IPS DF 6.9 (cell line): ENCODE measurements around the gene DNAH7.

ENCODE experiments used
- DNase-seq: peaks from one replicate; pipeline ENCODE4 v3.0.0-alpha.2; 2013; ENCODE audit warnings: low read depth, low spot score
- H3K27ac ChIP-seq: one replicate; pipeline ENCODE4 v1.5.1; 2013; ENCODE audit warnings: low read length, control low read depth
- H3K27me3 ChIP-seq: 2 replicates; pipeline ENCODE4 v1.6.1; 2013; ENCODE audit warnings: mild to moderate bottlenecking, low read length; ENCODE audit not compliant: control insufficient read depth, insufficient read depth
- H3K36me3 ChIP-seq: 2 replicates; pipeline ENCODE4 v1.6.1; 2013; ENCODE audit warnings: low read length; ENCODE audit not compliant: control insufficient read depth, insufficient read depth
- H3K4me1 ChIP-seq: 2 replicates; pipeline ENCODE4 v1.6.1; 2013; ENCODE audit warnings: low read length; ENCODE audit not compliant: control insufficient read depth, insufficient read depth
- H3K4me3 ChIP-seq: 2 replicates; pipeline ENCODE4 v1.5.1; 2013; ENCODE audit warnings: mild to moderate bottlenecking, low read length
- H3K9me3 ChIP-seq: 2 replicates; pipeline ENCODE4 v1.6.1; 2013; ENCODE audit warnings: low read length, inconsistent platforms; ENCODE audit not compliant: control insufficient read depth, insufficient read depth
- WGBS: extraction: QIAGEN DNeasy Blood & Tissue Kit; methylation state at CpG from one replicate; pipeline ENCODE4 v1.1.7; 2013; ENCODE audit warnings: mixed read lengths, missing lambda C conversion rate; ENCODE audit not compliant: insufficient read length, insufficient coverage; 5-methylcytosine and 5-hydroxymethylcytosine counted together

The DNAH7 gene

GRCh38 chr2:196068271-196069209 is at the start of gene DNAH7:
TSS of gene DNAH7 (minus strand) at chr2:196068837. CDS start at chr2:196068711, 126 bp downstream.
- Histone ChIP-seq H3K4me3 (peak within 1 kb of the TSS; percentile 57; the same call in 1 of the 2 replicates), H3K9me3 (no peaks in the 10 kb centered on the region), H3K27me3 (no peaks in the 10 kb centered on the region), H3K27ac (no peak within 1 kb of the TSS), H3K4me1 (peaks cover 1% of the 10 kb centered on the region; the same call in 1 of the 2 replicates), H3K36me3 (no peaks in the 10 kb centered on the region)
- no peak for DNase-seq
- WGBS = no CpG with 5 or more reads among the region's 53 CpGs

- no CpG with 5 or more reads among the region's 4 CpGs for WGBS
- no peak overlapping the region for H3K4me3 ChIP-seq
- H3K4me1 ChIP-seq = peaks cover 1% of the 10 kb centered on the region; the same call in 1 of the 2 replicates
- DNase-seq = no peak
- no peaks in the 10 kb centered on the region for H3K36me3 ChIP-seq
- H3K27me3 ChIP-seq = no peaks in the 10 kb centered on the region
- H3K9me3 ChIP-seq = no peaks in the 10 kb centered on the region
- H3K27ac ChIP-seq = no peak overlapping the region
Observed at GRCh38 chr2:196117214-196117705, 48.6 kb upstream of the DNAH7 start.

- no CpG with 5 or more reads among the region's 7 CpGs for WGBS
Observed at GRCh38 chr2:196113061-196113974, 44.7 kb upstream of the DNAH7 start.

DNA sequence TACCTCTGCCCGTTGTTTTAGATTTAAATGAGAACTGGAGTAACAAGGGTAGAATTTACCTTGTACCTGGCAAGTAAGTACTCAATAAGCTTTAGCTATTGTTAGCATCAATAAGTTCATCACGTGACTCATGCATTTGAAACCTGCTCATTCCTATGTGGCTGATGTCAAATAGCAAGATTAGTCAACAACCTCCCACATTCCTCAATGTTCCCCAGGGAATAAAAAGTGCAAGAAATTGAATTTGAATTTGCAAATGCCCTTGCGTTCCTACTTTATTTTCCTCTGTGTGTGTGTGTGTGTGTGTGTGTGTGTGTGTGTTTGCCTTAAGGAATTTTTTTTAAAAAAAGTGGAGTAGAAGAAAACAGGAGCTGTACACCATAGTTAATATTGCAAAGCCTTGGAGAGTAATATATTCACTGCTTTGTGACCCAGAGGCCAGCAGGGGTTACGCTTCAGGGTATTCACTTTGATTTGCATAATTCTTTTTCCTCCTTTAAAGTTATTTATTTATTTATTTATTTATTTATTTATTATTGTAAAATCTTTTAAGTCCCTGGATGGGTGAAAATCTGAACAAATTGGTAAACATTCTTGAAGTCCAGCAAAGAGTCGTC is 43.9 kb upstream of the DNAH7 start:
- H3K27me3 ChIP-seq = no peaks in the 10 kb centered on the region
- H3K27ac ChIP-seq = no peak overlapping the region
- H3K36me3 ChIP-seq = no peaks in the 10 kb centered on the region
- no CpG with 5 or more reads among the region's 5 CpGs for WGBS
- no peak overlapping the region for H3K4me3 ChIP-seq
- no peaks in the 10 kb centered on the region for H3K9me3 ChIP-seq
- no peak for DNase-seq
- H3K4me1 ChIP-seq = peaks cover 1% of the 10 kb centered on the region; the same call in 1 of the 2 replicates

More at GRCh38 chr2:196113061-196113974, 44.7 kb upstream of the DNAH7 start:
- Histone ChIP-seq H3K27ac (no peak overlapping the region), H3K36me3 (no peaks in the 10 kb centered on the region), H3K4me3 (no peak overlapping the region), H3K9me3 (no peaks in the 10 kb centered on the region), H3K4me1 (peaks cover 1% of the 10 kb centered on the region; the same call in 1 of the 2 replicates), H3K27me3 (no peaks in the 10 kb centered on the region)
- no peak for DNase-seq

DNA sequence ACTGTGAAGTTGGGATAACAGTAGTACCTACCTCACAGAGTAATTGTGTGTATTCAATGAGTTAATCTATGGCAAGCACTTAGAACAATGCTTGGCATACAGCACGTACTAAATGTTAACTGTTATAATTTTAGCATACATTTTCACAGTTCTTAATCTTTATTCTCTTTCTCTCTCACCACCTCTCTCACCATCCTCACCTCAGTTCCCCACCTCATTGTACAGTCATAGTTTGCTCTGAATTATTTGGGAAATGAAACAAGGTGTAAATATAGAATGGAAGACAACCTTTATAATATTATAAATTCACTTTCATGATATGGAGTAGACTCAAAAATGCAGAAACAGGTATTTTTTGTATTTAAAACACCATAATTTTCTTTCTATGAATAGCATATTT is 40.0 kb upstream of the DNAH7 start:
- DNase-seq = no peak
- Histone ChIP-seq H3K4me1 (peaks cover 1% of the 10 kb centered on the region; the same call in 1 of the 2 replicates), H3K27ac (no peak overlapping the region), H3K27me3 (no peaks in the 10 kb centered on the region), H3K36me3 (no peaks in the 10 kb centered on the region), H3K4me3 (no peak overlapping the region), H3K9me3 (no peaks in the 10 kb centered on the region)
- no CpG with 5 or more reads among the region's 1 CpG for WGBS

DNA sequence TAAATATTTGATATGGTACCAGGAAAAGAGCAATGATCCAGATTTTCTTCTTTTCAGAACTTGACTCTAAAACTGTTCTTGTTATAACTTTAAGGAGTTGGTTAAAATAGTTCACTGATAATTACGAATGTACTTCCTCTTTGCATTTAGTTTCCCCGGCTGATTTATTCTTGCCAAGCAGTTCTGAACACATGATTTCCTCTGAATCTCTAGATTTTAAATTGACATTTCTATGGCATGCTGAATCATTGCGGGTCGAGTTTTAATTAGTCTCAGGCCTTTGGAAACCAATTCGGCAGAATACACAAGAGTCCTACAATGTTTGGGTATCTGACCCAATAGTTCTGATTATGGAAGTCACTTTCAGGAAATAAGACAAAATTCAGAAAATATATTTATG is 37.3 kb upstream of the DNAH7 start:
- no CpG with 5 or more reads among the region's 5 CpGs for WGBS
- peaks cover 1% of the 10 kb centered on the region; the same call in 1 of the 2 replicates for H3K4me1 ChIP-seq
- H3K9me3 ChIP-seq = no peaks in the 10 kb centered on the region
- no peak for DNase-seq
- no peaks in the 10 kb centered on the region for H3K27me3 ChIP-seq
- no peak overlapping the region for H3K4me3 ChIP-seq
- no peaks in the 10 kb centered on the region for H3K36me3 ChIP-seq
- no peak overlapping the region for H3K27ac ChIP-seq

DNA sequence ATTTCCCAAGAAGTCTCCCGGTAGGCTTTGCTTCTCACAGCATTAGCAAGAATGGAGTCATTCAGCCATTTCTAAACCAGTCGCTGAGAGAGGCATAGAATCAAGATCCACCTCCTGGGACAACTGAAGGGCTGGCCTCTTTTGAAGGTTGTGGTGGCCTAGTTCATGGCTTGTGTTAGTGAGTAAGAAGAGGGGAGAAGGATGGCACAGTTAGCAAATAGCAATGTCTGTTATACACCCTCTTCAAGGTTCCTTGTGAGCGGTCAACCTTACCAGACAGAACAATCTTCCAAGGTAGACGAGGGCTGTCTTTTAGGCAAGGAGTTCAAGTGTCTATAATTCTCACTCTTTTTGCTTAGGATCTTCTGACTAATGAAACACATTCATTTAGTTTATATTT is 35.4 kb upstream of the DNAH7 start:
- Histone ChIP-seq H3K36me3 (no peaks in the 10 kb centered on the region), H3K27ac (no peak overlapping the region), H3K9me3 (no peaks in the 10 kb centered on the region), H3K4me1 (peaks cover 1% of the 10 kb centered on the region; the same call in 1 of the 2 replicates), H3K27me3 (no peaks in the 10 kb centered on the region), H3K4me3 (no peak overlapping the region)
- no peak for DNase-seq
- WGBS = no CpG with 5 or more reads among the region's 4 CpGs

DNA sequence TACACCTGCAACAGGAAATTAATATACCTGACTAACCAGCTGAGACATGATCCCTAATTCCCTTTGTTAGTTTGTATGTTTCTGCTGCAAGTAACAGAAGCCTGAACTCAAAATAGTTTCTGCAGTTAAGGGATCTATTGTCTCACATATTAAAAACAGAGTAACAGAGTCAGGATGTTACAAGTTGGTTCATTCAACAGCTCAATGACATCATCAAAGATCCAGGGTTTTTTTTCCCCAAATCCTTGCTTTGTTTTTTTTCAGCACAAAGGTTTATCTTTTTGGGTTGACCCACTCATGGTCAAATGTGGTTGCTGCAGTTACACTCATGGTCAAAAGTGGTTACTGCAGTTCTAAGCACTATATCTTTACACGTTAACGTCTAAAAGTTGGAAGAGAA is 35.0 kb upstream of the DNAH7 start:
- Histone ChIP-seq H3K36me3 (no peaks in the 10 kb centered on the region), H3K27me3 (no peaks in the 10 kb centered on the region), H3K4me1 (peaks cover 1% of the 10 kb centered on the region; the same call in 1 of the 2 replicates), H3K9me3 (no peaks in the 10 kb centered on the region), H3K4me3 (no peak overlapping the region), H3K27ac (no peak overlapping the region)
- WGBS = no CpG with 5 or more reads among the region's 2 CpGs
- DNase-seq = no peak

- Histone ChIP-seq H3K27ac (no peak overlapping the region), H3K27me3 (no peaks in the 10 kb centered on the region), H3K4me3 (no peak overlapping the region), H3K36me3 (no peaks in the 10 kb centered on the region), H3K9me3 (no peaks in the 10 kb centered on the region), H3K4me1 (peaks cover 4% of the 10 kb centered on the region)
- DNase-seq = no peak
- WGBS = no CpG with 5 or more reads among the region's 6 CpGs
Observed at GRCh38 chr2:196101325-196101991, 32.8 kb upstream of the DNAH7 start.
